ENCODE data around the gene AKT1.
A peak's percentile ranks its signal among the peaks of the same experiment; 100 is the strongest.

Gene AKT1

GRCh38 chr14:104773505-104774452, 21.8 kb downstream of the AKT1 start:
- no peak for DNase-seq (ENCODE audit: low read depth in 4 of 4, low spot score in 1 of 4)

DNA sequence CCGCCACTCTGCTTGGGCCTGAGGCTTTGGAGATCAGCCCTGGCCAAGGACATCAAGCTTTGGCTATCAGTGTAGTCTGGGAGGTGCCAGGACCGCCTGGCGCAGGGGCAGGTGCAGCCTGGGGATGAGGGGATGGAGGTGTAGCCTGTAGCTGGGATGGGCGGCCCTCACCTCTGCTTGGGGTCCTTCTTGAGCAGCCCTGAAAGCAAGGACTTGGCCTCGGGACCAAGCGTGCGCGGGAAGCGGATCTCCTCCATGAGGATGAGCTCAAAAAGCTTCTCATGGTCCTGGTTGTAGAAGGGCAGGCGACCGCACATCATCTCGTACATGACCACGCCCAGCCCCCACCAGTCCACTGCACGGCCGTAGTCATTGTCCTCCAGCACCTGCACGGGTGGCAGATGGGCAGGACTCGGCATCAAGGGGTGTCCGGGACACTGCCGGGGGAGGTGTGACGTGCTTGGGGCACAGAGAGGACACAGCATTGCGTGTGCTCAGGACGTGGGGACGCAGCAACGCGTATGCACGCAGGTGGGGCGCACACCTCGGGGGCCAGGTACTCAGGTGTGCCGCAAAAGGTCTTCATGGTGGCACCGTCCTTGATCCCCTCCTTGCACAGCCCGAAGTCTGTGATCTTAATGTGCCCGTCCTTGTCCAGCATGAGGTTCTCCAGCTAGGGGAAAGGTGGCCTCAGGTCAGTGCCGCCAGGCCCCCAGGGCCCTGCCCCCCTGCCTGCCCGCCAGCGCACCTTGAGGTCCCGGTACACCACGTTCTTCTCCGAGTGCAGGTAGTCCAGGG, 22.6 kb downstream of the AKT1 start:
- no peak for DNase-seq (ENCODE audit: low read depth in 4 of 4, low spot score in 1 of 4)

GRCh38 chr14:104771918-104772706, 23.4 kb downstream of the AKT1 start:
- DNase-seq (ENCODE audit: low read depth in 4 of 4, low spot score in 1 of 4), result no peak

GRCh38 chr14:104771374-104771773, 24.2 kb downstream of the AKT1 start:
- no peak for DNase-seq (ENCODE audit: low read depth in 4 of 4, low spot score in 1 of 4)

GRCh38 chr14:104770851-104771272, 24.7 kb downstream of the AKT1 start:
- DNase-seq (ENCODE audit: low read depth in 4 of 4, low spot score in 1 of 4), result no peak

DNA sequence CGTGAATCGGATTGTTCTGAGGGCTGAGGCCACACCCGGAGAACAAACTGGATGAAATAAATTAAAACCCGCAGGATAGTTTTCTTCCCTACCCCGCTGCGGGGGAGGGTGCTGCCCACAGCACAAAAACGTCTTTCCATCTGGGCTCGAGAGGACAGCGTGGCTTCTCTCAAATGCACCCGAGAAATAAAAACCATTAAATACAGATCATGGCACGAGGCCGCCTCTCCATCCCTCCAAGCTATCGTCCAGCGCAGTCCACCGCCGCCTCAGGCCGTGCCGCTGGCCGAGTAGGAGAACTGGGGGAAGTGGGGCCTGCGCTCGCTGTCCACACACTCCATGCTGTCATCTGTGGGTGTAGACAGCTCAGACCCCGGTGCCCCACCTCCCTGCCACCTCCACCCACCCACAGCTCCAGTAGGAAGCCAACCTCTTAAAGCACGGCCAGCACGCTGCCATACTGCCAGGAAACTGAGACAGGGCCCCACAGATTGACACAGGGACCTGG, 25.4 kb downstream of the AKT1 start:
- no peak for DNase-seq (ENCODE audit: low read depth in 4 of 4, low spot score in 1 of 4)

GRCh38 chr14:104769324-104770071, 26.1 kb downstream of the AKT1 start:
- DNase-seq (ENCODE audit: low read depth in 4 of 4, low spot score in 1 of 4), result no peak

DNA sequence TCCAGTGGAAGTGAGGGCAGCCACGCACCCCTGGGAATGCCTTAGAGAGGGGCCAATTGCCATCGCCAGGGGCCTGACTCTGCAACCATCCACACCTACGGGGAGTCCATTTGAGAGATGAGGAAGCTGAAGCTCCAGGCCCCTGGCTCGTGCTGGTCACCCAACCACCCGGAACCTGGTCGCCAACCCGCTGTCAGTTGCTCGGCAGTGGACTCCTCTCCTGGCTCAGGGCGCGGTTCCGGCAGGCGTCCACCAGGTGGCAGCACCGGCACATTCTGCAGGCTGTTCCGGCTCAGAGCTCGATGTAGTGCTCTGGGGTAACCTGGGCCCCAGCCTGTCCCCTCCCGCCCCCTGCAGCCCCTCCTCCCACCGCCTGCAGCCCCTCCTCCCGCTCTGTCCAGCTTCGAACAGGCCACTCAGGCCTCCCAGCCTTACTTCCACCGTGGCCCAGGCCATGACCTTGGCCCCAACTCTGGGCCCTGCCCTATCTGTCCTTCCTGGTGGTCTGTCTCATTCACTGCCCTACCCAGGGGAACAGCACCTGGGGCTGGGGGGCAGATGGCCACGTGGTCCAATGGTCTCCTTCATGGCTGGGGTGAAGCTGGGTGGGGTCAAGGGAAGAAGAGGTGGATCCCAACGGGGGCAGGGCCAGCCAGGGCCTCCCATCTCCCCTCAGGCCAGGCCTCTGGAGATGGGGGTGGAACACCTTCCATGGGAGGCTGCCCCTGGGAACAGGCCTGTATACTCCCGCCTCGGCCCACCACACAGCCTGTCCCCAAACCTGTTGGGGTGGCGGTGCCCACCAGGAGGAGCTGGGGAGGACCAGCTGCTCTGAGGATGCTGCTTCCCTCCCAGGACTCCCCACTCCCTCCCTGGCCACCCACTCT, 26.9 kb downstream of the AKT1 start:
- peak; percentile 80 to 97 (median 86) for DNase-seq (ENCODE audit: low read depth in 4 of 4, low spot score in 1 of 4)

DNA sequence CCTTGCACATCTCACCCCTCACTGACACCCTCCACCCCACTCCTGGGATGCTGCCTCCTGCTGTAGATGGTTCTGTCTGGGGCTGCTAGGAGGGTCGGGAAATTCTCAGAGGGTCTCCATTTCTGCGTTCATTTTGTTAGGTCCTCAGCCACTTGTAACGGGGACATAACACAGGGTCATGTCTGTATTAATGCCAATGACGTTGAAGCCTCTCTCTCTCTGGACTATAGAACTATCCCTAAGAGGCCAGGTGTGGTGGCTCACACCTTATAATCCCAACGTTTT, 28.0 kb downstream of the AKT1 start:
- no peak for DNase-seq (ENCODE audit: low read depth in 4 of 4, low spot score in 1 of 4)

GRCh38 chr14:104766863-104767633, 28.5 kb downstream of the AKT1 start:
- DNase-seq (ENCODE audit: low read depth in 4 of 4, low spot score in 1 of 4), result no peak

DNA sequence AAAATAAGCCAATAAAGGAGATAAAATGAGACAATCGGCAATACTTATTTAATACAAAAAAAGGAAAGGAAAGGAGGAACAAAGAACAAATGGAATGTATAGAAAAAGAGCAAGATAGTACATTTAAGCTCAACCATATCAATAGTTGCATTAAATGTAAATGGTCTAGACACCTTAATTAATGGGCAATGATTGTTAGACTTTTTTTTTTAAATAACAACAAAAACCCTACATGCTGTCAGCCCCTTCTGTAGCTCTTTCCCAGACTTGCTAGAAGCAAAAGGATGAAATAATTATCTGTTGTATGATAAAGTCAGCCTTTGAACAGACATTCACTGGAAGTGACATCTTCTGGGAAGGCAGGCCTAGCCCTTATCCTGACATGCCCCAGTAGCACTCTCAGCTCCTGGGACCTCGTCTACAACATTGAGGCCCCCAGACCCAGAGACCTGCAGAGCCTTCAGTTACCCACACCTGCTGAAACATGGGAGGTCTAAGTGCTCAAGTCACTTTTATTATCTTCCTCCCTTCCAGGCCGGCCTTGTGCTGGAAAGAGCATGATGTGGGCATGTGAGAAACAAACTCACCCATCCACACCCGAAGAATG, 29.2 kb downstream of the AKT1 start:
- no peak for DNase-seq (ENCODE audit: low read depth in 4 of 4, low spot score in 1 of 4)

GRCh38 chr14:104765517-104765916, 30.0 kb downstream of the AKT1 start:
- no peak for DNase-seq (ENCODE audit: low read depth in 4 of 4, low spot score in 1 of 4)

GRCh38 chr14:104758981-104759969, 36.3 kb downstream of the AKT1 start:
- no peak for DNase-seq (ENCODE audit: low read depth in 4 of 4, low spot score in 1 of 4)

DNA sequence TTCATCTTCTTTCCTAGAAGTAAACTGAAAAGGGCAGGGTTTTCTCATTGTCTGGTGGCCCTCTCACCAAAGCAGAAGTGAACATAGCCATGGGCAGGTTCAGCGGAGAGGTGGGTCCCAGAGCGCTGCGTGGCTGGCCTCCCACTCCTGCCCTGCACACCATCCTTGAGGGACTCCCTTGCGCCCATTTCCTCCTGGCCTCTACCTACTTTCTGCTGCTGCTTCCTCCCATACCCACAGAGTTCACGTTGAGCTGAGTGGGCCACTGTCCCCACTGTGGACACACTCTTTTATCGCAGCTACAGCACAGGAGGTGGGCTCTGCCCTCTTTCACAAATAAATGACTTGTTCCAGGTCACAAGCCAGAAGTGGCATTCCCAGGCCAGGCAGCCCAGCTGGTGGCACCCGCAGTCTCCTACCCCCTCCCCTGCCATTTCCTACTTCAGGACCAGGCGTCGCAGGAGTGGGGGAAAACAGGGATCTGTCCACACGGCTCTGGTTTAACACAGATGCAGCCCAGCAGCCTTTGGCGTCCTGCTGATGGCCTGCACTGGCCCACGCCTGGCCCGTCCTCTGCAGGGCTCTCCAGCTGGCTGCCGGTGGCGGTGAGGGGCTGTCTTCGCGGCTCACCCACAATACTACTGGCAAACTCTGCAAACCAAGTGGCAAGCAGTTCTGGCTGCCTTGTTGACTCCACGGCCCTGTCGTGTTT, 37.7 kb downstream of the AKT1 start:
- no peak for DNase-seq (ENCODE audit: low read depth in 4 of 4, low spot score in 1 of 4)

GRCh38 chr14:104757238-104757585, 38.3 kb downstream of the AKT1 start:
- no peak for DNase-seq (ENCODE audit: low read depth in 4 of 4, low spot score in 1 of 4)

GRCh38 chr14:104756477-104757237, 38.9 kb downstream of the AKT1 start:
- no peak for DNase-seq (ENCODE audit: low read depth in 4 of 4, low spot score in 1 of 4)
